ENCODE measurements around the gene ATF6B.

The ATF6B gene

GRCh38 chr6:32113386-32114352 is 14.4 kb downstream of the ATF6B start:
- H3K9me3 ChIP-seq (ENCODE audit: control extremely low read depth in 1 of 5, control insufficient read depth in 4 of 5, insufficient read depth in 2 of 5, low read depth in 1 of 5, low read length in 4 of 5), result no peaks in the 10 kb centered on the region
- no peak for DNase-seq
- H3K4me3 ChIP-seq (ENCODE audit: control insufficient read depth in 1 of 7, extremely low read depth in 1 of 7, insufficient read depth in 4 of 7, low read depth in 2 of 7, low read length in 6 of 7), result no peak overlapping the region
- WGBS (ENCODE audit: insufficient coverage), result 92% methylated on average over 7 of the region's 9 CpGs
- peaks cover 4 to 49% (median 30%) of the 10 kb centered on the region in 4 experiments for H3K36me3 ChIP-seq (ENCODE audit: control insufficient read depth in 4 of 4, insufficient read depth in 4 of 4, low read length in 3 of 4)
- ChIA-PET POLR2A (no interaction called here), CTCF (interaction anchor here (1.0 to 1.1 kb wide), 3 partner anchors 10 to 23 kb away, joined by 3 read pairs; partner anchors contain the start of gene ATF6B)
- peaks cover 0 to 12% (median 11%) of the 10 kb centered on the region in 4 experiments for H3K4me1 ChIP-seq (ENCODE audit: control extremely low read depth in 1 of 4, control insufficient read depth in 4 of 4, insufficient read depth in 4 of 4, low read length in 3 of 4)
- H3K27me3 ChIP-seq (replicated peaks in 2 of 5; ENCODE audit: control insufficient read depth in 4 of 5, insufficient read depth in 5 of 5, low read length in 4 of 5), result peaks cover 0 to 4% (median 0%) of the 10 kb centered on the region in 5 experiments
- peak overlapping the region in 1 of 2 experiments; percentile 20 for H3K27ac ChIP-seq (ENCODE audit: insufficient read depth in 1 of 2, low read depth in 1 of 2, low read length in 2 of 2, poor library complexity in 1 of 2, severe bottlenecking in 2 of 2)

DNA sequence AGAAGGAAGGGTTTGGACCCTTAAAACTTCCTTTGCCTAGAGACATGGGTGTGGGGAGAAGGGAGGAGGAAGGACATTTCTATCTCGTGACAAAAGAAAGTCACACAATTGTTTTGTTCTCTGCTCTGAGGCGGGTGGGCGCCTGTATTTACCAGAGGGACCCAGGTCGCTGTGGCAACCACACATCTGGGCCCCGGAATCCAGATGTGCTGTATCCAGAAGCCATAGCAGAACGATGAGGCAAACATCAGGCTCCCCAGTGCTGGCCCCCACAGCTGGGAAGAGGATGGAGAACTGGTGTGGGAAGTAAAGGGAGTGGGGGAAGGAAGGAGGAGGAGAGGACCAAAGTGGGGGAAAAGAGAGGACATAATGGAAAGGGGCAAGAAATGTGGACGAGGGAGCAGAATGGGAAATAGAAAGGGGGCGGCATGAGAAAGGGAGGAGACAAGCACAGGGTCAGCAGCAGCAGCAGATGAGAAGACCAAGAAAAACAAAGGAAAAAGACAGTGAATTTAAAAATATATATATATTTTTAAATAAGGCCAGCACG is 15.5 kb downstream of the ATF6B start:
- peaks cover 0 to 8% (median 0%) of the 10 kb centered on the region in 5 experiments for H3K27me3 ChIP-seq (replicated peaks in 2 of 5; ENCODE audit: control insufficient read depth in 4 of 5, insufficient read depth in 5 of 5, low read length in 4 of 5)
- 95% methylated on average over 6 of the region's 9 CpGs for WGBS (ENCODE audit: insufficient coverage)
- no peak overlapping the region for H3K27ac ChIP-seq (ENCODE audit: insufficient read depth in 1 of 2, low read depth in 1 of 2, low read length in 2 of 2, poor library complexity in 1 of 2, severe bottlenecking in 2 of 2)
- peaks cover 4 to 38% (median 21%) of the 10 kb centered on the region in 4 experiments for H3K36me3 ChIP-seq (ENCODE audit: control insufficient read depth in 4 of 4, insufficient read depth in 4 of 4, low read length in 3 of 4)
- H3K4me1 ChIP-seq (ENCODE audit: control extremely low read depth in 1 of 4, control insufficient read depth in 4 of 4, insufficient read depth in 4 of 4, low read length in 3 of 4), result peaks cover 0 to 24% (median 18%) of the 10 kb centered on the region in 4 experiments
- H3K9me3 ChIP-seq (ENCODE audit: control extremely low read depth in 1 of 5, control insufficient read depth in 4 of 5, insufficient read depth in 2 of 5, low read depth in 1 of 5, low read length in 4 of 5), result no peaks in the 10 kb centered on the region
- no peak for DNase-seq
- POLR2A ChIA-PET, result no interaction called here
- CTCF ChIA-PET, result no interaction called here
- H3K4me3 ChIP-seq (ENCODE audit: control insufficient read depth in 1 of 7, extremely low read depth in 1 of 7, insufficient read depth in 4 of 7, low read depth in 2 of 7, low read length in 6 of 7), result no peak overlapping the region

- Histone ChIP-seq H3K27me3 (replicated peaks in 2 of 5; ENCODE audit: control insufficient read depth in 4 of 5, insufficient read depth in 5 of 5, low read length in 4 of 5) (peaks cover 0 to 14% (median 0%) of the 10 kb centered on the region in 5 experiments), H3K36me3 (ENCODE audit: control insufficient read depth in 4 of 4, insufficient read depth in 4 of 4, low read length in 3 of 4) (peaks cover 0 to 29% (median 14%) of the 10 kb centered on the region in 4 experiments), H3K9me3 (ENCODE audit: control extremely low read depth in 1 of 5, control insufficient read depth in 4 of 5, insufficient read depth in 2 of 5, low read depth in 1 of 5, low read length in 4 of 5) (no peaks in the 10 kb centered on the region), H3K27ac (ENCODE audit: insufficient read depth in 1 of 2, low read depth in 1 of 2, low read length in 2 of 2, poor library complexity in 1 of 2, severe bottlenecking in 2 of 2) (no peak overlapping the region), H3K4me3 (ENCODE audit: control insufficient read depth in 1 of 7, extremely low read depth in 1 of 7, insufficient read depth in 4 of 7, low read depth in 2 of 7, low read length in 6 of 7) (no peak overlapping the region), H3K4me1 (ENCODE audit: control extremely low read depth in 1 of 4, control insufficient read depth in 4 of 4, insufficient read depth in 4 of 4, low read length in 3 of 4) (peaks cover 0 to 27% (median 19%) of the 10 kb centered on the region in 4 experiments)
- POLR2A ChIA-PET, result no interaction called here
- CTCF ChIA-PET, result interaction anchor here (1.2 kb wide), 1 partner anchor 18 kb away, joined by 3 read pairs; no protein-coding TSS in a partner anchor
- no peak for DNase-seq
- WGBS (ENCODE audit: insufficient coverage), result 96% methylated on average over 6 of the region's 7 CpGs
Measured at GRCh38 chr6:32111424-32112066, 16.5 kb downstream of the ATF6B start.

GRCh38 chr6:32110632-32111031 is 17.4 kb downstream of the ATF6B start:
- peaks cover 0 to 20% (median 5%) of the 10 kb centered on the region in 4 experiments for H3K36me3 ChIP-seq (ENCODE audit: control insufficient read depth in 4 of 4, insufficient read depth in 4 of 4, low read length in 3 of 4)
- DNase-seq, result no peak
- WGBS (ENCODE audit: insufficient coverage), result 90% methylated on average over 6 of the region's 7 CpGs
- H3K4me3 ChIP-seq (ENCODE audit: control insufficient read depth in 1 of 7, extremely low read depth in 1 of 7, insufficient read depth in 4 of 7, low read depth in 2 of 7, low read length in 6 of 7), result no peak overlapping the region
- H3K27ac ChIP-seq (ENCODE audit: insufficient read depth in 1 of 2, low read depth in 1 of 2, low read length in 2 of 2, poor library complexity in 1 of 2, severe bottlenecking in 2 of 2), result no peak overlapping the region
- peaks cover 0 to 27% (median 19%) of the 10 kb centered on the region in 4 experiments for H3K4me1 ChIP-seq (ENCODE audit: control extremely low read depth in 1 of 4, control insufficient read depth in 4 of 4, insufficient read depth in 4 of 4, low read length in 3 of 4)
- ChIA-PET CTCF (interaction anchor here (1.0 to 1.2 kb wide), 2 partner anchors 8 to 19 kb away, joined by 3 to 4 read pairs; no protein-coding TSS in a partner anchor), POLR2A (no interaction called here)
- no peaks in the 10 kb centered on the region for H3K9me3 ChIP-seq (ENCODE audit: control extremely low read depth in 1 of 5, control insufficient read depth in 4 of 5, insufficient read depth in 2 of 5, low read depth in 1 of 5, low read length in 4 of 5)
- H3K27me3 ChIP-seq (replicated peaks in 2 of 5; ENCODE audit: control insufficient read depth in 4 of 5, insufficient read depth in 5 of 5, low read length in 4 of 5), result peaks cover 0 to 14% (median 0%) of the 10 kb centered on the region in 5 experiments

GRCh38 chr6:32109765-32110160 is 18.3 kb downstream of the ATF6B start:
- peaks cover 0 to 27% (median 19%) of the 10 kb centered on the region in 4 experiments for H3K4me1 ChIP-seq (ENCODE audit: control extremely low read depth in 1 of 4, control insufficient read depth in 4 of 4, insufficient read depth in 4 of 4, low read length in 3 of 4)
- ChIA-PET CTCF (interaction anchor here (1.0 kb wide), 1 partner anchor 9 kb away, joined by 4 read pairs; no protein-coding TSS in a partner anchor), POLR2A (interaction anchor here (0.6 to 0.9 kb wide), 2 partner anchors 15 to 897 kb away, joined by 3 read pairs; no protein-coding TSS in a partner anchor)
- WGBS (ENCODE audit: insufficient coverage), result 89% methylated on average over 3 of the region's 6 CpGs
- H3K36me3 ChIP-seq (ENCODE audit: control insufficient read depth in 4 of 4, insufficient read depth in 4 of 4, low read length in 3 of 4), result peaks cover 0 to 14% (median 2%) of the 10 kb centered on the region in 4 experiments
- no peak overlapping the region for H3K4me3 ChIP-seq (ENCODE audit: control insufficient read depth in 1 of 7, extremely low read depth in 1 of 7, insufficient read depth in 4 of 7, low read depth in 2 of 7, low read length in 6 of 7)
- no peaks in the 10 kb centered on the region for H3K9me3 ChIP-seq (ENCODE audit: control extremely low read depth in 1 of 5, control insufficient read depth in 4 of 5, insufficient read depth in 2 of 5, low read depth in 1 of 5, low read length in 4 of 5)
- H3K27me3 ChIP-seq (replicated peaks in 2 of 5; ENCODE audit: control insufficient read depth in 4 of 5, insufficient read depth in 5 of 5, low read length in 4 of 5), result peaks cover 0 to 14% (median 0%) of the 10 kb centered on the region in 5 experiments
- no peak overlapping the region for H3K27ac ChIP-seq (ENCODE audit: insufficient read depth in 1 of 2, low read depth in 1 of 2, low read length in 2 of 2, poor library complexity in 1 of 2, severe bottlenecking in 2 of 2)
- no peak for DNase-seq

DNA sequence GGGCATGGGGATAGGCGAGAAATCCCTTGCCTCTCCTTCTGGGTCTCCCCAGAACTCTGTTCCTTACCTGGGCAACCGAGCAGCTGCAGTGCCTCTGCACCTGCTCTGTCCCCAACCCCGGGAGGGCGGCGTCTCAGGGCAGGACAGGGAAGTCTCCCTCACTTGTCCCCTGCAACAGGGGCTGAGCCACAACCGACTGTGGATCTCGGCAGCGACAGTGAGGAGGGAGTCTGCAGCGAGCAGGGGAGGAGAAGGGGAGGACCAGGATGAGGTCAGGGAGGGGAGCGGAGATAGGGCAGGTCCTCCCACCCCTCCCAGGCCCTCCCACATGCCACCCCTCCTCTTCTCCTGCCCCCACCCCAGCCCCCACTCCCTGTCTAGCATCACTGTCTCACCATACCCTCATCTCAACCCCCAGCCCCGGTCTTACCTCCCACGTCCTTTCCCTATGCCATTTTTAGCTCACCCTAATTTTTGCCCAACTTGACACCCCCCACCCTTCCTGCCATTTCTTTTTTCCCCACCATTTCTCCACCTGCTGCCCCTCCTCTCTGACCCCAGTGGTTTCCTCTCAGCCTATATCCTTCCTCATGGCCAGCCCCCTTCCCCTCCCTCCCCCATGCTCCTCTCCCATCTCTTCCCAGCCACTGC is 18.8 kb downstream of the ATF6B start, which contains the start of gene TNXB:
TSS of gene TNXB (minus strand) at position 225 of the 651 bp plus-strand sequence. CDS start 11,140 bp downstream, outside the sequence.
- Histone ChIP-seq H3K36me3 (ENCODE audit: control insufficient read depth in 4 of 4, insufficient read depth in 4 of 4, low read length in 3 of 4) (peaks cover 0 to 12% (median 2%) of the 10 kb centered on the region in 4 experiments), H3K27me3 (replicated peaks in 2 of 5; ENCODE audit: control insufficient read depth in 4 of 5, insufficient read depth in 5 of 5, low read length in 4 of 5) (peaks cover 0 to 14% (median 0%) of the 10 kb centered on the region in 5 experiments), H3K9me3 (ENCODE audit: control extremely low read depth in 1 of 5, control insufficient read depth in 4 of 5, insufficient read depth in 2 of 5, low read depth in 1 of 5, low read length in 4 of 5) (no peaks in the 10 kb centered on the region), H3K4me3 (ENCODE audit: control insufficient read depth in 1 of 7, extremely low read depth in 1 of 7, insufficient read depth in 4 of 7, low read depth in 2 of 7, low read length in 6 of 7) (peak within 1 kb of the TSS in 2 of 7 experiments; percentile 6 to 45), H3K27ac (ENCODE audit: insufficient read depth in 1 of 2, low read depth in 1 of 2, low read length in 2 of 2, poor library complexity in 1 of 2, severe bottlenecking in 2 of 2) (no peak within 1 kb of the TSS), H3K4me1 (ENCODE audit: control extremely low read depth in 1 of 4, control insufficient read depth in 4 of 4, insufficient read depth in 4 of 4, low read length in 3 of 4) (peaks cover 0 to 27% (median 19%) of the 10 kb centered on the region in 4 experiments)
- ChIA-PET CTCF (interaction anchor here (1.0 to 2.7 kb wide), 2 partner anchors 9 kb away, joined by 4 to 7 read pairs; no protein-coding TSS in a partner anchor), POLR2A (interaction anchor here (0.6 to 0.9 kb wide), 2 partner anchors 15 to 896 kb away, joined by 3 read pairs; no protein-coding TSS in a partner anchor)
- peak in 1 of 3 donors; percentile 32 for DNase-seq
- 13% methylated on average over 4 of the region's 12 CpGs for WGBS (ENCODE audit: insufficient coverage)

All from common myeloid progenitor, CD34-positive (primary cell).